Stimulated activated naive CD4-positive, alpha-beta T cell (primary cell): ENCODE data around the gene AP4B1.
"Not testable (repeated sequence)": the region's sequence is repeated elsewhere in the genome, so short reads cannot be mapped to it uniquely, and the experiment has no call there.

Experiments used
- DNase-seq, 6 experiments: peaks; one replicate each; lab custom pipeline; 2025; lab: John Stamatoyannopoulos, UW

Gene AP4B1

GRCh38 chr1:113904674-113905434, at the start of gene AP4B1, which contains the start of gene DCLRE1B:
Gene AP4B1, minus strand, starts transcription at chr1:113904799. Its CDS starts 82 bp downstream, at chr1:113904717.
Gene DCLRE1B, plus strand, starts transcription at chr1:113905326. Its CDS starts 261 bp downstream, at chr1:113905587.
- peak; percentile 88 to 96 (median 96) for DNase-seq

- no peak for DNase-seq
Observed at GRCh38 chr1:113951719-113952118, 47.1 kb upstream of the AP4B1 start.

GRCh38 chr1:113950908-113951307, 46.3 kb upstream of the AP4B1 start:
- no peak for DNase-seq

GRCh38 chr1:113949007-113949406, 44.4 kb upstream of the AP4B1 start:
- DNase-seq = peak in 2 of 6 experiments; percentile 34 to 47

- not testable (repeated sequence) for DNase-seq
Observed at GRCh38 chr1:113948151-113948550, 43.6 kb upstream of the AP4B1 start.

- DNase-seq = peak in 3 of 6 experiments; percentile 39 to 62 (median 51)
Observed at GRCh38 chr1:113947388-113948107, 42.9 kb upstream of the AP4B1 start.

- DNase-seq = no peak
Observed at GRCh38 chr1:113946678-113947387, 42.2 kb upstream of the AP4B1 start.

- DNase-seq = peak in 2 of 6 experiments; percentile 8 to 13
Observed at GRCh38 chr1:113946112-113946511, 41.5 kb upstream of the AP4B1 start.

GRCh38 chr1:113945329-113945728, 40.7 kb upstream of the AP4B1 start:
- DNase-seq = no peak

GRCh38 chr1:113943028-113943811, 38.6 kb upstream of the AP4B1 start:
- no peak for DNase-seq

- no peak for DNase-seq
Observed at GRCh38 chr1:113942527-113942926, 37.9 kb upstream of the AP4B1 start.

- DNase-seq = no peak
Observed at GRCh38 chr1:113941245-113941559, 36.6 kb upstream of the AP4B1 start.

GRCh38 chr1:113940365-113941244, 36.0 kb upstream of the AP4B1 start:
- DNase-seq = peak in 3 of 6 experiments; percentile 21 to 44 (median 22)

- DNase-seq = no peak
Observed at GRCh38 chr1:113938192-113938591, 33.6 kb upstream of the AP4B1 start.

- peak in 1 of 6 experiments; percentile 8 for DNase-seq
Observed at GRCh38 chr1:113937146-113937545, 32.5 kb upstream of the AP4B1 start.

- DNase-seq = no peak
Observed at GRCh38 chr1:113935970-113936369, 31.4 kb upstream of the AP4B1 start.

GRCh38 chr1:113935176-113935575, 30.6 kb upstream of the AP4B1 start:
- no peak for DNase-seq

GRCh38 chr1:113934511-113935055, 30.0 kb upstream of the AP4B1 start:
- DNase-seq = no peak

GRCh38 chr1:113934006-113934405, 29.4 kb upstream of the AP4B1 start:
- DNase-seq = no peak

- peak in 3 of 6 experiments; percentile 71 to 75 (median 74) for DNase-seq
Observed at GRCh38 chr1:113931451-113931851, 26.9 kb upstream of the AP4B1 start.
